GM18951 (cell line): Measurements from ENCODE around the gene WDR54.
"Not testable (repeated sequence)": the region's sequence is repeated elsewhere in the genome, so short reads cannot be mapped to it uniquely, and the experiment has no call there.

Source experiments
- POLR2A ChIP-seq: IDR thresholded peaks from 4 replicates; pipeline ENCODE4 v1.6.1; 2011; ENCODE audit warnings: mild to moderate bottlenecking; ENCODE audit not compliant: insufficient read length, insufficient read depth; ENCODE audit errors: extremely low read depth
- in situ Hi-C: fragments of 300-500 bp; cut with MboI; formaldehyde crosslinking; loops from one replicate; pipeline ENCODE4 v1.12.0; 2022; ENCODE audit warnings: low sequenced_read_pairs, mixed read lengths, inconsistent platforms; ENCODE audit not compliant: unreplicated experiment

Gene WDR54

DNA sequence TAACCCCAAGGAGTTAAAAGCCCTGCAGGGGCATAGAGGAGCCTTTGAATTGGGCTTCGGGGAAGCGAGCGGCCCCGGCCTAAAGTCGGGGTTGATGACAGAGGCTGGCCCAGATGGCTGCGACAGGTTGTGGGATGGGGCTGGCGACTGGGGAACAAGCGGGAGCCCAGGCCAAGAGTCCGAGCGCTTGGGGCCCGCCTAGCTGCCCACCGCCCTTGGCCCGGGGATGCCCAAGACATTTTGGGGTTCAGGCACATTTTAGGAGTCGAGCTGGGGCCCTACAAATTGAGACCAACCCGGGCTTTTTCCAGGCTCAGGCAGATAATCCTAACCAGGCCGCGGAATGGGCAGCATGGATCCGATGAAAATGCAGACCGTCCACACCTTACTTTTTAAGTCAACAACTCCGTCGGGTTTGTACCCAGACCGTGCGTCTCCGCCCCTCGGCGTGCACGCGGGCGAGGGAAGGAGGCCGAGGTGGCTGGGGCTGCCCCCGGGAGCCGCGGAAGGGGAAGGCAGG is 19.7 kb downstream of the WDR54 start:
- in situ Hi-C loops: no loop called here
- no peak for TF ChIP-seq POLR2A

DNA sequence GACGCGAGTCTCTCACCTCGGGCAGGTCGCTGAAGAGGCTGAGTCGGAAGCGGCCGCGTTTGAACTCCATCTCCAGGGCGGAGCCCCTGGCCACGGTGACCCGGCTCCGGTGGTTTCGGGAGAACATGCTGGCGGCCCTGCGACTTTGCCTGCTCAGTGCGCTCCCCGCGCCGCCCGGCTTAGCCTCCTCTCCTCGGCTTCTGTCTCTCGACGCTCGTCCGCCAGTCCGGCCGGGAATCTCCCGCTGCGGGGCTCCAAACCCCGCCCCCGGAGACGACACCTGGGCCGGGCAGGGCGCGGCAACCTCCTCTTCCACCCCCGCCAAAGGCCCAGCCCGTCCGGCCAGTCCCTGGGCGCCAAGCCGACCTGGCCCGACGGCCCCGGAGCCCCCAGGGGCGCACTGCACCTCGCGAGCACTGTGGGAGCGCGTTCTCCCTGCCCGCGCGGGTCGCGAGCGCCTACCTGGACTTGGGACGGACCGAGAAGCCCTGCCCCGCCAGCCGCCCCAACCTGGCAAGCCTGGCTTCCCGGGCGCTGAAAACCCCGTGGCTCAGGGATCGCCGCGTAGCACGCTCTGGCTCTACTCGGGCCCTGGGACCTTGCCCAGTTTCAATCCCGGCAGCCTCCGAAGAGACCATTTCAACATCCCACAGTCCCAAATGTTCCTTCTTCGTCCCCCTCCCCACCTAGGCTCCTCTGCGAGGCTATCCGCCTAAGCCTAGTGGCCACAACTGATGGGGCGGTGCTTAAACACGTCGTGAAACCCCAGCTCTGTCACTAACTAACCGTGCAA is 20.4 kb downstream of the WDR54 start, which contains the start of gene RTKN:
Gene RTKN (minus strand): TSS at position 248 of the 793 bp plus-strand sequence. CDS start 121 bp downstream, at position 127.
- TF ChIP-seq POLR2A: peak; percentile 34
- in situ Hi-C loops: no loop called here

DNA sequence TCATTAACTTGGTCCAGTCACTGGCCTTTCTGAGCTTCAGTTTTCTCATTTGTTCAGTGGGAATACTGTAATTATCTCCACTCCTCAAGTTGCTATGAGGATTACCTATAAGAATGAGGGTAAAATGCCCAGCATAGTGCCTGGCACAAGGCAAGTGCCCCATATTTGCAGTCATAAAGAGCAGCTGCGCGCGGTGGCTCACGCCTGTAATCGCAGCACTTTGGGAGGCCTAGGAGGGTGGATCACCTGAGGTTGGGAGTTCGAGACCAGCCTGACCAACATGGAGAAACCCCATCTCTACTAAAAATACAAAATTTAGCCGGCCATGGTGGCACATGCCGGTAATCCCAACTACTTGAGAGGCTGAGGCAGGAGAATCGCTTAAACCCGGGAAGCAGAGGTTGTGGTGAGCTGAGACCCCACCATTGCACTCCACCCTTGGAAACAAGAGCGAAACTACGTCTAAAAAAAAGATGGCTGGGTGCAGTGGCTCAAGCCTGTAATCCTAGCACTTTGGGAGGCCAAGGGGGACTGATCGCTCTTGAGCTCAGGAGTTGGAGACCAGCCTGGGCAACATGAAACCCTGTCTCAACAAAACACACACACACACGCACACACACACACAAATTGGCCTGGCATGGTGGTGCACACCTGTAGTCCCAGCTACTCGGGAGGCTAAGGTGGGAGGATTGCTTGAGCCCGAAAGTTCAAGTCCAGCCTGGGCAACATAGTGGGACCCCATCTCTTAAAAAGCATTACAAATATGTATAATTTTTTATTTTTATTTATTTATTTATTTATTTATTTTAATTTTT is 21.2 kb downstream of the WDR54 start:
- in situ Hi-C loops: not testable (repeated sequence)

DNA sequence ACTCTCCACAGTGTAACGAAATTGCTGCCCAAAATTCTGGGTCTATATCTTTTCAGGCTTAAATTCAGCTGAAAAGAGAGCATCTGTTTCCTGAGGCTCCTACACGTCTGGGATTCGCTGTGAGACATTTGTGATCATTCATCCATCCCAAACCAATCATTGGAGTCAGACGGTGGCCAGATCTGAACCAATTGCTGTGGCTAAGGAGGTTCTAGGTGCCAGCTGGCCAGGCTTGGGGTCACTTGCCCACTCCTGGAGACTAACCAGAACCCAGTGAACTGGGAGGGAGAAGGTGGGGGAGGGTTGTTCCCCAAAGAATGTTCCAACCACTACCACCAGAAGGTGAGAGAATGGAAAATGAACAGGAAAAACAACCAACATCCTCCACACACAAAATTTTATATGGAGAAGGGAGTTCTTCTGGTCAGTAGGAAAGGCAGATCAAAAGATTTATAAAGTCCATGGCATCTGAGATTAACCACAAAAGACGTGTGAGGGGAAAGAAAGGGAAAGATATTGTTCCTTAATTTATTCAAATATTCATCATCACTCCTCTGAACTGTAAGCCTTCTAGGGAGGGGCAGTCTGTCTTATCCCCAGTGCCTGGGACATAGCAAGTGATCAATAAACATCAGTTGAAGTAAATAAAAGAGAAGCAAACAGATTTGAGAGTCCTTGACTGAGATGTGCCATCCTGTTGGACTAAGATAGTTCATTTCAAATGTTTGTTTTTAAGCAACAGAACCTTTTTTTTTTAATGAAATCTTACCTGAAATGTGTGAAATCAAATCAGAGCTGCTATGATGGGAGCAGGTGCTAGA is 23.2 kb downstream of the WDR54 start:
- in situ Hi-C loops: no loop called here
- TF ChIP-seq POLR2A: no peak

DNA sequence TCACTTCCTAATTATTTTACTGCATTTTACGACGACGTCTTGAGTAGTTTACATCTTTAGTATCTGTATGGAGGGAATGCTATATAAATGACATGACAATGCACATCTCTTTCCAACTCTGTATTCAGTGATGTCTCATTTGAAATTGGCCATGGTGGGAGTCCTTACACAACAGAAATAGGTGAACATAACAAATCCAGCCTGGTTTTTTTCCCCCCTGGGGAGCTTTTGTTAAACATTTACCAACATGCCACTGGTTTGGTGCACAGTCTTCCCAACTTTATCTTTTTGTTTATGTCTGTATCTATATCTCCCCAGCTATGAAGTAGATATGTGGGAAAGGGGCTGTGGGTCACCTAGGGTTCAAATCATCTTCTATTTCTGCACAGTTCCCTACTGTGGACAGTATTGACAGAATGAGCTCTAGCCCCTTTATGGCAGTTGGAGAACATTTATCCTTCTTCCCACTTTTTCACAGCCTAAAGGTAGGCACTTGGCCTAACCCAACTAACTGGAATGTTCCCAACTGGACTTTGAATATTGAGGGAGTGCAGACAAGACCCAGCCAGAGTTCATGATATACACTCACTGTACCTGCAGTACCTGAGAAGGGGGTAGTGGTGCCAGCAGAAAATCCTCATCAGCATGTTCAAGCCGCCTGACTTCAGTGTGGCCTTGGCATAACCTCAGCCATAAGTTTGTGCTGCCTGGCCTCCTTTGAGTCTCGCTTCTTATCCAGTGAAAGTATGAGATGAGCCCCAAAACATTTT is 25.9 kb downstream of the WDR54 start:
- in situ Hi-C loops: no loop called here

DNA sequence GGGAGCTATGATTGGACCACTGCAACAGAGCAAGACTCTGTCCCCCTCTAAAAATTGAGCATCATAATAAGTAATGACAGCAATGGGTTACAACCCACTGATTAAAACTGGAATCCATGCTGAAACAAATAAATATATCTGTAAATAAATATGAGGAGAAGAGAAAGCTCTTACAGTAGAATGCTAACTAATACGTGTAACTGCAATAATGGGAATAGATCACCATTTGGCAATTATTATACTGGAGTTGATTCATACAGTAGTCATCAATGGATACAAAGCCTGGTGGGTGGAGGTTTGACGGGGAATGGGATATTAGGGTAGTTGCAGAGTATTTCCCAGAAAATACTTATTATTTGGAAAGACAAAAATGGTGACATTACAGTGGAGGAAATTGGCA is 27.2 kb downstream of the WDR54 start:
- in situ Hi-C loops: no loop called here
- no peak for TF ChIP-seq POLR2A

More for the DNA sequence above, 25.9 kb downstream of the WDR54 start:
- TF ChIP-seq POLR2A: no peak

DNA sequence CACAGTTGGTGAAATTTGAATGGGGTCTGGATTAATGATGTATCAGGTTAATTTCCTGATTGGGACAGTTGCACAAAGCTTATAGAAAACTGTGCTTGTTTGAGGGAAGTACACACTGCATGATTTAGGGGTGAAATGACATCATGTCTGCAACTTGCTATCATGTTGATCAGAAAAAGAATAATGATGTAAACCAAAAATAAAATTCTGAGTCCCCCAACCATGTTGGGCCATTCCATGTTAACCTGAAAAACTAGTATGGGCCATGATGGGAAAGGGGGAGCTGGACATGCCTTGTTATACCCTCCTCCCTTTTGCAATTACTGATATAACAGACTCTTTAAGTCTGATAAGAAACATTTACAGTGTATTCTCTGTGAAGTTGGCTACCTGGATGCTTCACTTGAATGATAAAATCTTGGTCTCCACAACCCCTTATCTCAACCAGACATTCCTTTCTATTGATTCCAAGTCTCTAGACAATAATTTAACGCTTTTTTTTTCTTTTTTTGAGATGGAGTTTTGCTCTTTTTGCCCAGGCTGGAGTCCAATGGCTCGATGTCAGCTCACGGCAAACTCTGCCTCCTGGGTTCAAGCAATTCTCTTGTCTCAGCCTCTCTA is 29.1 kb downstream of the WDR54 start:
- TF ChIP-seq POLR2A: no peak
- in situ Hi-C loops: no loop called here

DNA sequence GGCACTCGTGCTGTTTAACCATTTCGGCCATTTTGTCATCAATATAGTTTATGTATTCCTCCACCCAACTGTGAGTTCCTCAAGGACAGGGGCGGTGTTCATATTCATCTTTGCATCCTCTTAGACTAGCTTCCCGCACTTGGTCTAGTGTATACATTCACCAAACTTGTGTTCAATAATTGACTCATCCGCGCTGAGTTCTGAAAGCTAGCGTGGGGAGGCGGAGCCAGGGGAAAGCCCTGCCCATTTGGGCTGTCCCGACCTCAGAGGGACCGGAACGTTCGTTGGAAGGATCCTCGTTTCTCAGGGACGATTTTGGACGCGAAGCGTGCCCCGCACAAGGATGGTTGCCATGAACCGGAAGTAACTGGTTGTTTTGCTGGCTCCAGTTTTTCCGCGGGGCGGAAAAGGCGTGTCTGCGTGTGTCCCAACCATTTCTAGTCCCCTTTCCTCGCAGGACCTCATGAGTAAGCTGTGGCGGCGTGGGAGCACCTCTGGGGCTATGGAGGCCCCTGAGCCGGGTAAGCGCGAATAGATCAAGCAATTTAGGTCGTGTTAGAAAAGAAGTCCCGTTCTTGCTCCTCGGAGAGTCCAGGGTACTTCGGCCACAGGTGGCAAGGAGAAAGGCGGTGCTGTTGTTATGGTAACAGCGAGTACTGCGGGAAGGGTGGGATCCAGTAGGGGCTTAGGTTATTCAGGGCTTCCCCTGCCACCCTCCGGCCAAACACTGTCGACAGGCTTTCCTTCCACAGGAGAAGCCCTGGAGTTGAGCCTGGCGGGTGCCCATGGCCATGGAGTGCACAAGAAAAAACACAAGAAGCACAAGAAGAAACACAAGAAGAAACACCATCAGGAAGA is 33.4 kb downstream of the WDR54 start, which contains the start of gene INO80B:
Gene INO80B (plus strand): TSS at position 434 of the 858 bp plus-strand sequence. CDS start 30 bp downstream, at position 464.
- peak; percentile 36 for TF ChIP-seq POLR2A
- in situ Hi-C loops: no loop called here

DNA sequence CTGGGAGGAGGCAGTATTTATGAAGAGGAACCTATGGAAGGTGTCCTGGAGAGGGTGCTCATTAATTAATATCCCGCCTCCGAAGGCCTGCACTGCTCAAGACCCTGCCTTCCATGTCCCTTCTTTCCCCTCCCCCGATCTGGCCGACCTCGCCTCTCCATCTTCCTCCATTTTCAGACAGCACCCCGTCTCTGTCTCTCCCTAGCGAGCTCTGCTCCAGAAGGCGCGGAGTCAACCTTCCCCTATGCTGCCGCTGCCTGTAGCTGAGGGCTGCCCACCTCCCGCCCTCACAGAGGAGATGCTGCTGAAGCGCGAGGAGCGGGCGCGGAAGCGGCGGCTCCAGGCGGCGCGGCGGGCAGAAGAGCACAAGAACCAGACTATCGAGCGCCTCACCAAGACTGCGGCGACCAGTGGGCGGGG is 35.6 kb downstream of the WDR54 start:
- in situ Hi-C loops: no loop called here
- TF ChIP-seq POLR2A: no peak

DNA sequence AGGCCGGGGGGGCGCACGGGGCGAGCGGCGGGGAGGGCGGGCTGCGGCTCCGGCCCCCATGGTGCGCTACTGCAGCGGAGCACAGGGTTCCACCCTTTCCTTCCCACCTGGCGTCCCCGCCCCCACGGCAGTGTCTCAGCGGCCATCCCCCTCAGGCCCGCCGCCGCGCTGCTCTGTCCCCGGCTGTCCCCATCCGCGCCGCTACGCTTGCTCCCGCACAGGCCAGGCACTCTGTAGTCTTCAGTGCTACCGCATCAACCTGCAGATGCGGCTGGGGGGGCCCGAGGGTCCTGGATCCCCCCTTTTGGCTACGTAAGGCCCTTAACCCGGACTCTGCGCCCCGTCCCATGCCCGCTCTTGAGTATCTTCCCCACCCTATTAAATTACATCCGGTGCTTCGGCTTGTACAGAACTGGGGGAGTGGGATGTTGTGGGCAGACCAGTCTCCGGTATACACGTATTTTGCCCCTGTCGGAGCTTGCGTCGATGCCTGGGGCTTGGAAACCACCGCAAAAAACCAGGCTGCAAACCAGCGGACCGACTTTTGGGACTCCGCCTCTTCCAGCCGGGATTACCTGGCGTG is 36.1 kb downstream of the WDR54 start:
- in situ Hi-C loops: no loop called here
- peak; percentile 54 for TF ChIP-seq POLR2A
